ENCODE measurements around the gene TVP23B.
A peak's percentile ranks its signal among the peaks of the same experiment; 100 is the strongest.
"Not testable (repeated sequence)": the region's sequence is repeated elsewhere in the genome, so short reads cannot be mapped to it uniquely, and the experiment has no call there.

Gene TVP23B

DNA sequence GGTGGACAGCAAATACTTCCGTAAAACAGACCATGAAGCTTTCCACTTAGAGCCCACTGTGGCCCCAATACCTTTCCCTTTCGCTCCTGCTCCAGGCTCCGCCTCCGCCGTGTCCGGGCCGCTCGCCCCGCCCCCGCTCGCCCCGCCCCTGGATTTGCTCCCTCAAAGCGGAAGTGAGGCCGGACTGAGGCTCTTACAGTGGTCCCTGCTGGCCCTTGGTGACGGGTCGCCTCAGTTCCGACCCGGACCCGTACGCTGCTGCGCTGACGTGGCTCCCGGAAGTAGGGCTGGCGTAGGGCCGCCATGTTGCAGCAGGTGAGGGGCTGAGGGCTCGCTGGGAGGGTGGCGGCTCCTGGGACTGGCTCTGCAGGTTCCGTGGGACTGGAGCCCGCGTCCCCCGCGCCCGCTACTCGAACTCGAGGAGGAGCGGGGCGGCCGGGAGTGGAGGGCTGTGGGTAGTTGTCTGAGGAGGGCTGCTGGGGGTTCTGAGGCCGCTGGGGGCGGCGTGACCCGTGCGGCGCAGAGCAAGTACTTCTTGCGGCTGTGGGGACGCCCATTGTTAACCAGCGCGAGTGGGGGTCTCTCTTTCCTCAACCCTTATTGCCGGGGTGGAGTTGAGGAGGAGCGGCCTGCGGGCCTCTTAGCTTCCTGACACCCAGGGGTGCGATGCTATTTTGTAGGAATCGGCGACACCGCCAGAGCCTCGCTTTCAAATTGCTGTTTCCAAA, at the start of gene TVP23B:
Gene TVP23B (plus strand): TSS at position 193 of the 728 bp plus-strand sequence. CDS start 111 bp downstream, at position 304.
- peak; percentile 92 to 97 for DNase-seq (ENCODE audit: low read depth in 2 of 2)

- not testable (repeated sequence) for DNase-seq (ENCODE audit: low read depth in 2 of 2)
Measured at GRCh38 chr17:18732438-18732837, 48.5 kb upstream of the TVP23B start.

- DNase-seq (ENCODE audit: low read depth in 2 of 2): not testable (repeated sequence)
Measured at GRCh38 chr17:18733350-18733749, 47.6 kb upstream of the TVP23B start.

DNA sequence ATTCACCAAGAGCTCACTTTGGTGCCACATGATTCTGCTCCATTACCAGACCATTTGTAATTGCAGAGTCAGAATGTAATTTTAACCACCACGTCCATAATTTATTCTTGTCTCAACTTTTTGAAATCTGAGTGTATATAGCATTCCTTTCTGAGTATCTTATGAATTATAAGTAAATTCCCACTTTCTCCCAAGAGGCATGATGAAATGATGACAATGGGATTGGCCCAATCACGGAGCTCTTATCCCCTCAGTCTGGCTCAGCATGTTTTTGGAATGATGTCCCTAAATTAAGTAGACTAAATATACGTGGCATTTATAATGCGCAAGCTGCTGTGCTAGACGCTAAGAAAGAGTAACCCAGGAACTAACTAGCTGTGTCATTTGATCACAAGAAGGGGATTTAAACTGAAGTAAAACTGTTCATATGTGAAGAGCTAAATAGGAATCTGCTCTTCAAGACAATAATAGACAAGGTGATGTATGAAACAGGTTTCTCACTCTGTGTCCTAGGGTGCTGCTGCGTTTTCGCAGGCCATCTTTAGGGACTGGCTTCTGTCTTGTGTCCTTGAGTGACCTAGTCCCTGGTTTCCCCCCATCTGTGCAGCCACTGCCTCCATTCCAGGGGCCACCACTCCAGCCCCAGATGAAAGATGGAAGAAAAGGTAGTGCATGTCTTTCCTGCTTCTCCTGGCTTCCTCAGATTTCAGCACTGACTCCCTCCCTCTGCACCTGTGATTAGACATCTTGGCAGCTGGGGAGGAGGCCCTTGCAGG, 41.2 kb upstream of the TVP23B start:
- DNase-seq (ENCODE audit: low read depth in 2 of 2): not testable (repeated sequence)

- DNase-seq (ENCODE audit: low read depth in 2 of 2): not testable (repeated sequence)
Measured at GRCh38 chr17:18741228-18741627, 39.8 kb upstream of the TVP23B start.

DNA sequence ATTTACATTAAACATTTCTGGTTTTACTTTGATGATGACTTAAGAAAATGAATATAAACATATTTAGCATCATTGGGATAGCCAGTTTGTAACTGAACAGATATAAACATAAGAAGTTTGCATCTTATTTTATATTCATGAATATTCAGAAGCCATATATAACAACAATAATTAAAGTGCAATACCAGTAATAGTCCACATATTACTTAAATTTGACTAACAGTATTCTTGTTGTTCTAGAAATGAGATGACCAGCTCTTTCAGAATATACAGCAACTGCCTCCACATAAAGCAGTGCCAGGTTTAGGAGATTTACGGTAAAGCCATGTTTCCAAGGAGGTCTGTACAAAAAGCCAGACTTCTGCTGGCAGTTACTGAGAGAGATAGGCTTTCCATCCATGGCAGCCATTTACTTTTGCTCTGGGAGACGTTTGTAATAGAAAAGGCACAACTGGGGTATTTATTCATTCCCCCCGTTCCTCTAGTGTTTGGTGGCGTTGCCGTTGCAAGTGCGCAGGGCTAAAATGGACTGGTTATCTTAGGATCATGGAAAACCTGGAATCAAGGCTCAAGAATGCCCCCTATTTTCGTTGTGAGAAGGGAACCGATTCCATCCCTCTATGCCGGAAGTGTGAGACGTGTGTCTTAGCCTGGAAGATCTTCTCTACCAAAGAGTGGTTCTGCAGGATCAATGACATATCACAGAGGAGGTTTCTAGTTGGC, 37.1 kb upstream of the TVP23B start, which contains the start of gene FBXW10:
Gene FBXW10 (plus strand): TSS at position 356 of the 723 bp plus-strand sequence. CDS start 191 bp downstream, at position 547.
- DNase-seq (ENCODE audit: low read depth in 2 of 2): not testable (repeated sequence)

DNA sequence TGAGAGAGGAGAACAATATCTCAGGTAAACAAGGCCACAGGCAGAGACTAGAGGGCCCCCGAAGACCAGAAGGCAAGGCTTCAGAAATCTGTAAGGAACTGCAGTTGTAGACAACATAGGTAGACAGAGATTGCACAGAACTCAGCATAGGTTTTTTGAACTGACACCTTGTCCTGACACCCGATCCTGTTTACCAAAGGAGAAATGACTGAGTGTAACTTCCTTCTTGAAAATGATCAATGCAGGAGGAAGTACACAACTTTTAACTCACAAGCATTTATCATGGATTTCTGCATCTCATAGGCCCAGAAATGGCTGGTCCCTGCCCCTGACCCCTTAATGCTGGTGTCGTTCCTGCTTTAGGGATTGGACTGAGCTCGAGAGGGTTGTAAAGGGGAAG, 36.3 kb upstream of the TVP23B start:
- DNase-seq (ENCODE audit: low read depth in 2 of 2): not testable (repeated sequence)

DNA sequence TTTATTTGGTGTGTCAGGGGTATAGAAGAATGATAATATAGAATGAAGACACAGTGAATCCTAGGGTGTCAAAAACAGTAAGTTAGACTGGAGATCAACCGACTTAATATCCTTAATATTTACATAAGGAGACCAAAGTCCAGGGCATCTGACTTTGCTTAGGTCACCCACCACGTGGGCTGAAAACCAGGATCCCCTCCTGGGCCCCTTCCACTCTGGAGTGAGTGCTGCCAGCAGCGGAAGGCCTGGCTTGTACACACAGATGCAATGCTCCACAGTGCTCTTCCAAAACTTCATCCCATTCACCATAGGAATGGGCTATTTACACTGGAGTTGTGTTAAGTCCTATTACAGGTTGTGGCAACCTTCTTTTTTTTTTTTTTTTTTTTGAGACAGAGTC, 34.4 kb upstream of the TVP23B start:
- DNase-seq (ENCODE audit: low read depth in 2 of 2): not testable (repeated sequence)

DNA sequence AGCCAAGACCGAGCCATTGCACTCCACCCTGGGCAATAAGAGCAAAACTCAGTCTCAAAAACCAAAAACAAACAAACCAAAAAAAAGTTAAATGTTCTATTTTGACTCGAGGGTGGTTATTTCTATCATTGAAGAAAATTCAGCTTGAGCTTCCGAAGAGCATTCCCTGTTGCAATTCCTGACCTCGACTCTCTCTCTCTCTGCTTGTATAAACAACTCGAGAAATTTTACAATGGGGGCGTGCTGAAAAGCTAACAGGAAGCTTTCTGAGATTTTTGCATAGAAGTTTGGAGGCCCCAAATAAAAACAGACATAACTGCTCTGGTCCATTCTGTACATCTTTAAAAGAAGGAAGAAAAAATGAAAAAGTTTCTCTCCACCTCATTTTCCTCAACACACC, 33.5 kb upstream of the TVP23B start:
- not testable (repeated sequence) for DNase-seq (ENCODE audit: low read depth in 2 of 2)

- not testable (repeated sequence) for DNase-seq (ENCODE audit: low read depth in 2 of 2)
Measured at GRCh38 chr17:18750242-18750641, 30.7 kb upstream of the TVP23B start.

DNA sequence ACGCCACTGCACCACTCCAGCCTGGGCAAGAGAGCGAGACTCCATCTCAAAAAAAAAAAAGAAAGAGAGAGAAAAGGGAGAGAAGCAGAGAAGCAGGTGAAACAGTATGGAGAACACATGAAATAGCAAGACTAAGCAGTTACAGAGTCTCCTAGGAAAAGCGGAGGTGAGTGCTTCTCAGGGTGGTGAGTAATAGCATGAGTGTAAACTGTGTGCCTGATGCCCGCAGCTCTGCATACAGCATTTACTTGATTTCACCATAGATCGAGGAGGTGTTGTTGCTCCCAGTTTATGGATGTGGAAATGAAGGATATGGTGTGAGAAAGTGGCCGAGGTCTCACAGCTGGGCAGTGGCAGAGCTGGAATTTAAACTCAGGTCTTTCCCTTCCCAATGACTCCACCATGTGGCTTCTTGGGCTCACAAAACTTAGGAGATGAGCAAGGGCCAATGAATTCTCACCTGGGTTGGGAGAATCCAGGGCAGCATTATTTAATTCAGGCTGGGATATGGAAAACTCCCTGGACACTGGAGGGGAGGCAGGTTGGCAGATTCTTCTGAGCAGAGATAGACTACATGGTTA, 27.1 kb upstream of the TVP23B start:
- DNase-seq (ENCODE audit: low read depth in 2 of 2): not testable (repeated sequence)

DNA sequence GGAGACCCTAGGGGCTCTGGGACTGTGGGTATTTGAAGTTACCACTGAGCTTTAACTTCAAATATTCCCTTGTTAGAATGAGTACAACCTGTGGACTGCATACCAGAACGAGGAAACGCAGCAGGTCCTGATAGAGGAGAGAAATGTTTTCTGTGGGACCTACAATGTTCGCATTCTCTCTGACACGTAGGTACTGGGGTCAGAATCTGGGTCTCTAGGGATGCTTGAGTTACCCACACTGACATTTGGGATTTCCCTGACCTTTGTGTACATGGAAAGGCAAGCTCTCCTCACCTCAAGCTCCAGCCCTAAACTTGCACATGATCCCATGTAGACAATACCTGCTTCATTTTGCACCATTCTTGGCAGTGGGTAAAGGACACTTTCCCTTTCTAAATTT, 25.0 kb upstream of the TVP23B start:
- not testable (repeated sequence) for DNase-seq (ENCODE audit: low read depth in 2 of 2)

DNA sequence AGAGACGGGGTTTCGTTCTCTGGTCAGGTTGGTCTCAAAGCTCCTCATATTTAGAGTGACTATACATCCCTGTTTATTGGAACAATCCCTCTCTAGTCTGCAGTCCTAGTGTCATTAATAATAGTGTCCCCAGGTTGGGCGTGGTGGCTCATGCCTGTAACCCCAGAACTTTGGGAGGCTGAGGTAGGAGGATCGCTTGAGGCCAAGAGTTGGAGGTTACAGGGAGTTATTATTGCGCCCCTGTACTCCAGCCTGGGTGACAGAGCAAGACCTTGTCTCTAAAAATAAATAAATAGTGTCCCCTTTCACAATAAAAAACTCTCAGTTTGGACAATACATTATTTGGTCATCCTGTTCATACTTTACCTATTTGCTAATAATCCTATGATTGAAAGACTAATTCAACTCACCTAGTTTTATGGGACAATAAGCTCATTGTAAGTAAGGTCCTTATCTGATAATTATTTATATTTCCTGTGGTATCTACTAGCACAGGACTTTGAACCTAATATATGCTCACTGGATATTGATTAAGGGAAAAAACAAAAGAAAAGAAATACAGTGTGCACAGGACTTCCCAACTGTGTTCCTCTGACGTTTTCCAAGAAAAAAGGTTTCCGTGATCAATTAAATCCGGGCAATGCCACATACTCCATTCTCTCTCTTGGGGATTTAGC, 23.5 kb upstream of the TVP23B start:
- not testable (repeated sequence) for DNase-seq (ENCODE audit: low read depth in 2 of 2)

DNA sequence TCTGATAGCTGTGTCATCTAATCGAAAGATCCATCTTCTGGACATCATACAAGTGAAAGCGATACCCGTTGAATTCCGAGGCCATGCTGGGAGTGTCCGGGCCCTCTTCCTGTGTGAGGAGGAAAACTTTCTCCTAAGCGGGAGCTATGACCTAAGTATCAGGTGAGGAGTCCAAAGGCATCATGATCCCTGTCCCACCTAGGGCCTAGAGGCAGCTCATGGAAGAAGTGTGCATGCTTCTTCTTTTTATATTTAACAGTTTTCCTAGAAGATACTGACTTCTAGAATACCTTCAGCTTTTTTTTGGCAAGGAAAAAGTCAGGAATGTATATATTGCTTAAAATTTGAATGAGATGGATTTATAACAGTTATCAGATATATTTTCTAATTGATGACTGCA, 22.6 kb upstream of the TVP23B start:
- not testable (repeated sequence) for DNase-seq (ENCODE audit: low read depth in 2 of 2)

GRCh38 chr17:18760221-18760620, 20.8 kb upstream of the TVP23B start:
- not testable (repeated sequence) for DNase-seq (ENCODE audit: low read depth in 2 of 2)

- DNase-seq (ENCODE audit: low read depth in 2 of 2): not testable (repeated sequence)
Measured at GRCh38 chr17:18770572-18770971, 10.4 kb upstream of the TVP23B start.

DNA sequence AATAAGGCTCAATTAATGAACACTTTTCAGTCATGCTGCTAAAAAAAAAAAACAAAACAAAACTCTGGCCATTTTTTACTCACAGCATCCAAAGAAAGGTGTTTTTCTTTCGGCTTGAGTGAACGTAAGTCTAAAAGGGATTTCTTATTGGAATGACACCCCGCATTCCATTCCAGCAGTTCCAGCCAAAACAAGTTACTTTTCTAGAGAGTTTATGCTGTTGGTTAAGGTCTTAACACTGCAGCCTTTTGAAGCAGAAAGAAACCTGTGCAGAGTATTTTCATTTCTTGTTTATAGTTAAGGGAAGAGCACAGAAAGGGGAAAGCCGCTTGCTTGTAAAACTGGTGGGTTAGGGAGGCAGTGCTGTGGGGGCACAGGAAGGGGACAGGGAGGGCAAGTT, 9.9 kb upstream of the TVP23B start:
- DNase-seq (ENCODE audit: low read depth in 2 of 2): not testable (repeated sequence)

- DNase-seq (ENCODE audit: low read depth in 2 of 2): no peak
Measured at GRCh38 chr17:18772471-18772870, 8.5 kb upstream of the TVP23B start.

DNA sequence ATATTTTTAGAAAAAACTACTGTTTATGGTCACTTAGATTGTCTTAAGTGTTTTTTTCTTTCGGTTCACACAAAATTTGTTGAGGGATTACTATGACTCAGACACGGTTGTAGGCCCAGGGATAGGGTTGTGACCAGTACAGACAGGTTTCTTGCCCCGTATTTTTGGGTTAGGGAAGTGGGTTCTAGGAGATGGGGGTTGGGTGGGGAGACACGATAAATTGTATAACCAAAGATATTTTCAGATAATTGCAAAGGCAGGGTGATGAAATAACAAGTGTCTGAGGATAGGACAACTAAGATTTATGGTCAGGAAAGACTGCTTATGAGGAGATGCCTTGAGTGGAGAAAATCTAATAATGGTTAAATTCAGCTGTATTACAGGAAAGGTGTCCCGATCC, 822 bp downstream of the TVP23B start:
- DNase-seq (ENCODE audit: low read depth in 2 of 2): not testable (repeated sequence)

DNA sequence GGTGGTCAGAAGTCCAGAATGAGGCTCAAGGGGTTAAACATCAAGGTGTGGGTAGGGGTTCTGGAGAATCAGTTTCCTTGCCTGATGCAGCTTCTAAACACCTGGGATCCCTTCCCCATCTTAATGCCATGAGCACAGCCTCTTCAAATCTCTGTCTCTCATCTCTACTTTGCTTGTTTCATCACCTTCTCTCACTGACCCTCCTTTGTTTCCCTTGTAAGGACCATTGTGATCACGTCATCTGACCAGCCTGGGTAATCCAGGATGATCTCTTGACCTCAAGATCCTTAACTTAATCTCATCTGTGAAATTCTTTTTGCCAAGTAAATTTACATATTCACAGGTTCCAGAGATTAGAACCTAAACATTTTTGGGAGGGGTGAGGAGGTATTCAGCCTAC, 5.0 kb downstream of the TVP23B start:
- not testable (repeated sequence) for DNase-seq (ENCODE audit: low read depth in 2 of 2)

DNA sequence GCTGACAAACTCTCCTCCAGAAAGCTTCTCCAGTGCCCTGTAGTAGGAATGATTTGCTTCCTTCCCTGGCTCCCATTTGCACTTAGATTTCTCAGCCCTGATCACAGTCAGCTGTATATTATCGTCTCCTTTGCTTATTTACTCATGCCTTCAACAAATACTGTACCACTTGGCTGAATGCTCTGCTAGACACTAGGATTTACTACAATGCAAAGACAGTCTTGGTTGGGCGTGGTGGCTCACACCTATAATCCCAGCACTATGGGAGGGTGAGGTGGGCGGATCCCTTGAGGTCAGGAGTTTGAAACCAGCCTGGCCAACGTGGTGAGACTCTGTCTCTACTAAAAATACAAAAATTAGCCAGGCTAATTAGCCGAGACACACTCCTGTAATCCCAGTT, 5.9 kb downstream of the TVP23B start:
- DNase-seq (ENCODE audit: low read depth in 2 of 2): not testable (repeated sequence)
